SK-N-SH (cell line): ENCODE results near the gene NPC2.

Experiments
- CTCF ChIP-seq: fragments of 200-600 bp; sonication (generic); IDR thresholded peaks from 2 replicates; pipeline ENCODE4 v1.6.1; 2017; ENCODE audit warnings: antibody characterized with exemption, mild to moderate bottlenecking, moderate library complexity
- EP300 ChIP-seq, 2 experiments: IDR thresholded peaks; 2 replicates each; pipeline versions ENCODE4 v1.4.0 to v1.6.1; 2012; ENCODE audit warnings: borderline replicate concordance in 1 of 2, low read depth in 1 of 2, low read length in 1 of 2
- MXI1 ChIP-seq: IDR thresholded peaks from 2 replicates; pipeline ENCODE4 v1.6.1; 2012; ENCODE audit warnings: mild to moderate bottlenecking, low read depth, low read length, improper control_type of control experiment
- POLR2AphosphoS5 ChIP-seq: IDR thresholded peaks from 2 replicates; pipeline ENCODE4 v1.6.1; 2012; ENCODE audit warnings: low read depth, low read length
- REST ChIP-seq: IDR thresholded peaks from 2 replicates; pipeline ENCODE4 v1.6.1; 2012; ENCODE audit warnings: mild to moderate bottlenecking, low read depth, low read length, moderate library complexity
- TAF1 ChIP-seq: IDR thresholded peaks from 2 replicates; pipeline ENCODE4 v1.6.1; 2012; ENCODE audit warnings: low read depth, mild to moderate bottlenecking, low read length, moderate library complexity, borderline replicate concordance
- USF2 ChIP-seq: fragments of 150-350 bp; IDR thresholded peaks from 2 replicates; pipeline ENCODE4 v1.6.1; 2017; ENCODE audit warnings: antibody characterized with exemption, low read length, low read depth, borderline replicate concordance
- TF ChIP-seq, protein P1 (sequence below): IDR thresholded peaks from 2 replicates; pipeline ENCODE4 v1.4.0; 2012; ENCODE audit warnings: low read depth, borderline replicate concordance

- TF ChIP-seq, protein P1, sequence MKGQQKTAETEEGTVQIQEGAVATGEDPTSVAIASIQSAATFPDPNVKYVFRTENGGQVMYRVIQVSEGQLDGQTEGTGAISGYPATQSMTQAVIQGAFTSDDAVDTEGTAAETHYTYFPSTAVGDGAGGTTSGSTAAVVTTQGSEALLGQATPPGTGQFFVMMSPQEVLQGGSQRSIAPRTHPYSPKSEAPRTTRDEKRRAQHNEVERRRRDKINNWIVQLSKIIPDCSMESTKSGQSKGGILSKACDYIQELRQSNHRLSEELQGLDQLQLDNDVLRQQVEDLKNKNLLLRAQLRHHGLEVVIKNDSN: no peak
- TF ChIP-seq CTCF (no peak), MXI1 (no peak), REST (no peak), POLR2AphosphoS5 (no peak), TAF1 (no peak), EP300 (IDR thresholded peaks at IDR 0.05; ENCODE audit: borderline replicate concordance in 1 of 2, low read depth in 1 of 2, low read length in 1 of 2) (no peak), USF2 (no peak)
These were observed 32.3 kb upstream of the NPC2 start for GRCh38 chr14:74525361-74525851.
